OCI-LY1 (cell line): ENCODE measurements around the gene PIGN.

ENCODE experiments used
- H2AFZ ChIP-seq: fragments of 200-600 bp; sonication (generic), shearing (Covaris generic); 2 replicates; pipeline ENCODE4 v1.6.0; 2014; ENCODE audit warnings: antibody characterized with exemption, mild to moderate bottlenecking, low read length
- H3F3A ChIP-seq: fragments of 200-600 bp; sonication (generic), shearing (Covaris generic); 2 replicates; pipeline ENCODE4 v1.6.0; 2014; ENCODE audit warnings: mild to moderate bottlenecking, antibody characterized with exemption, low read length, moderate library complexity; ENCODE audit not compliant: insufficient read depth
- H3K27ac ChIP-seq: fragments of 200-600 bp; sonication (generic); 2 replicates; pipeline ENCODE4 v1.5.1; 2014; ENCODE audit warnings: low read length, mixed run types, mild to moderate bottlenecking, low read depth; ENCODE audit not compliant: poor library complexity, severe bottlenecking
- H3K27me3 ChIP-seq: fragments of 200-600 bp; sonication (generic); 2 replicates; pipeline ENCODE4 v1.6.0; 2014; ENCODE audit warnings: antibody characterized with exemption, mild to moderate bottlenecking, low read length, moderate library complexity; ENCODE audit not compliant: insufficient read depth
- H3K36me3 ChIP-seq: fragments of 200-600 bp; sonication (generic); 2 replicates; pipeline ENCODE4 v1.6.1; 2014; ENCODE audit warnings: mild to moderate bottlenecking, antibody characterized with exemption, low read length, moderate library complexity, mixed read lengths; ENCODE audit not compliant: insufficient read depth
- H3K4me1 ChIP-seq: fragments of 200-600 bp; sonication (generic); 2 replicates; pipeline ENCODE4 v1.5.1; 2014; ENCODE audit warnings: mild to moderate bottlenecking, low read length, moderate library complexity; ENCODE audit not compliant: insufficient read depth, severe bottlenecking
- H3K4me2 ChIP-seq: fragments of 200-600 bp; sonication (generic), shearing (Covaris generic); 2 replicates; pipeline ENCODE4 v1.6.1; 2014; ENCODE audit warnings: low read length
- H3K4me3 ChIP-seq: fragments of 200-600 bp; sonication (generic); 2 replicates; pipeline ENCODE4 v1.5.1; 2014; ENCODE audit warnings: low read length, low read depth, mild to moderate bottlenecking, mixed read lengths; ENCODE audit not compliant: poor library complexity, severe bottlenecking
- H3K79me2 ChIP-seq: fragments of 200-600 bp; shearing (Covaris generic); 2 replicates; pipeline ENCODE4 v1.6.1; 2016; ENCODE audit warnings: mixed run types, low read length, mixed read lengths; ENCODE audit not compliant: insufficient read depth
- H3K9ac ChIP-seq: fragments of 200-600 bp; sonication (generic), shearing (Covaris generic); 2 replicates; pipeline ENCODE4 v1.6.1; 2014; ENCODE audit warnings: mild to moderate bottlenecking, low read length, mixed read lengths
- H3K9me2 ChIP-seq: fragments of 200-600 bp; sonication (generic), shearing (Covaris generic); 2 replicates; pipeline ENCODE4 v1.6.1; 2014; ENCODE audit warnings: low read depth, mild to moderate bottlenecking, low read length, mixed read lengths
- H3K9me3 ChIP-seq: fragments of 200-600 bp; shearing (Covaris generic); 2 replicates; pipeline ENCODE4 v1.6.1; 2014; ENCODE audit warnings: low read length, mixed read lengths
- H4K20me1 ChIP-seq: fragments of 200-600 bp; sonication (generic), shearing (Covaris generic); 2 replicates; pipeline ENCODE4 v1.6.0; 2016; ENCODE audit warnings: mild to moderate bottlenecking, low read length; ENCODE audit not compliant: insufficient read depth
- EZH2 ChIP-seq: fragments of 200-600 bp; sonication (generic), shearing (Covaris generic); IDR thresholded peaks from 2 replicates; pipeline ENCODE4 v1.8.0; 2017; ENCODE audit warnings: borderline replicate concordance, mixed run types, mild to moderate bottlenecking, antibody characterized with exemption, low read length, moderate library complexity, mixed read lengths
- TF ChIP-seq, protein P1 (sequence below): fragments of 200-600 bp; sonication (generic), shearing (Covaris generic); IDR thresholded peaks from 2 replicates; pipeline ENCODE4 v1.5.1; 2017; ENCODE audit warnings: mild to moderate bottlenecking, antibody characterized with exemption, low read length, moderate library complexity, mixed read lengths

Gene PIGN

DNA sequence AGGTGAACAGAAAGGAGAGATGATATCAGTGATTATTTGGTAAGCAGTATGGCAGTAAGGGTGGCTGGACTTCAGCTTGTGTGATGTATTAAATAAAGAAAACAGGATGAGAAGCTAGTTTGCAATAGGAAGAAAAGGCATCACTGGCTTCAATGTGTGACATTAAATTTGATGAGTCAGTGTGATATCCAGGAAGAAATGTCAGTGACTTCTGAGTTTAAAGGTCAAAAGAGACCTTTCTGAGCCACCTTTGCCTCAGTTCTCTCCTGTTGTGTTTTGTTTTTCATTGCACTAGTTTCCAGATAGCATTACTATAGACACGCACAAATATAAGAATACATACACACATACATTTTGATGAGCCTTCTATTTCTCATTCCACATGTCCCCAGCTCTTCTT, 105.6 kb downstream of the PIGN start:
- no peaks in the 10 kb centered on the region for H4K20me1 ChIP-seq
- no peaks in the 10 kb centered on the region for H3K79me2 ChIP-seq
- no peaks in the 10 kb centered on the region for H3K27me3 ChIP-seq
- H3K9me2 ChIP-seq = no peaks in the 10 kb centered on the region
- H3K4me3 ChIP-seq = no peak overlapping the region
- no peak overlapping the region for H2AFZ ChIP-seq
- no peak overlapping the region for H3K4me2 ChIP-seq
- H3F3A ChIP-seq = no peaks in the 10 kb centered on the region
- H3K9ac ChIP-seq = no peak overlapping the region
- H3K4me1 ChIP-seq = no peaks in the 10 kb centered on the region
- H3K9me3 ChIP-seq = no peaks in the 10 kb centered on the region
- TF ChIP-seq, protein P1, sequence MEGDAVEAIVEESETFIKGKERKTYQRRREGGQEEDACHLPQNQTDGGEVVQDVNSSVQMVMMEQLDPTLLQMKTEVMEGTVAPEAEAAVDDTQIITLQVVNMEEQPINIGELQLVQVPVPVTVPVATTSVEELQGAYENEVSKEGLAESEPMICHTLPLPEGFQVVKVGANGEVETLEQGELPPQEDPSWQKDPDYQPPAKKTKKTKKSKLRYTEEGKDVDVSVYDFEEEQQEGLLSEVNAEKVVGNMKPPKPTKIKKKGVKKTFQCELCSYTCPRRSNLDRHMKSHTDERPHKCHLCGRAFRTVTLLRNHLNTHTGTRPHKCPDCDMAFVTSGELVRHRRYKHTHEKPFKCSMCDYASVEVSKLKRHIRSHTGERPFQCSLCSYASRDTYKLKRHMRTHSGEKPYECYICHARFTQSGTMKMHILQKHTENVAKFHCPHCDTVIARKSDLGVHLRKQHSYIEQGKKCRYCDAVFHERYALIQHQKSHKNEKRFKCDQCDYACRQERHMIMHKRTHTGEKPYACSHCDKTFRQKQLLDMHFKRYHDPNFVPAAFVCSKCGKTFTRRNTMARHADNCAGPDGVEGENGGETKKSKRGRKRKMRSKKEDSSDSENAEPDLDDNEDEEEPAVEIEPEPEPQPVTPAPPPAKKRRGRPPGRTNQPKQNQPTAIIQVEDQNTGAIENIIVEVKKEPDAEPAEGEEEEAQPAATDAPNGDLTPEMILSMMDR = no peak
- H3K27ac ChIP-seq = no peak overlapping the region
- H3K36me3 ChIP-seq = no peaks in the 10 kb centered on the region

DNA sequence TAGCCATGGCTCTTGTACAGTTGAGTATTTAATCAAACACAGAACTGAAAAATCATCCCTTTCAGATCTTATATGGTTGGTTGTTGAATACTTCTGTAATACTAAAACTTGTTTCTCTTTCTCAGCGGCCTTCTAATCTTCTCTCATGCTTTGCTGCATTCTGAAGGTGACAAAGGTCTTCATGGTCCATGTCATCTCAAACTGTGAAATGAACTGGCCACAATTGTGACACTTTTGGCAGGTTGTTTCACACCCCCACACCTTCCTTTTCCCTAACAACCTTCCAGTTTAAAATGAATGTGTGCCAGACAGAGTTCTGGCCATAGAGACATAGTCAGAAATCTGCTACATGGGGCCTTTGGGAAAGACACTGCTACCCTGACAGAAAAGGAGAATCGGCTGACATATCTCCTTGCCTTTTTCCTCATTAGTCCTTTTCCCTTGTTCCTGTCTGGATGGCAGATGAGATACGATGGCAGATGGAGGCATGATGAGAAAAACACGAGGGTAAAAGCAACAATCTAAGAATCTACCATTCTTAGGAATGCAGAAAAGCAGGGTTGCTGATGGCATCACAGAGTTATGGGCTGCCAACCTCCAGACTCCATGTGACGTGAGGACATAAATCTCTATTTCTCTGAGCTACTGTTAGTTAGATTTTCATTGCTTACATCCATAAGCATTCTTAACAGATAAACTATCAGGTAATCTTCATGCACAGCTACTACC, 106.5 kb downstream of the PIGN start:
- Histone ChIP-seq H3K4me1 (no peaks in the 10 kb centered on the region), H3K79me2 (no peaks in the 10 kb centered on the region), H3K4me3 (no peak overlapping the region), H2AFZ (no peak overlapping the region), H3K36me3 (no peaks in the 10 kb centered on the region), H3K27ac (no peak overlapping the region), H3F3A (no peaks in the 10 kb centered on the region), H4K20me1 (no peaks in the 10 kb centered on the region), H3K4me2 (no peak overlapping the region), H3K9ac (no peak overlapping the region), H3K9me2 (no peaks in the 10 kb centered on the region), H3K27me3 (no peaks in the 10 kb centered on the region), H3K9me3 (no peaks in the 10 kb centered on the region)
- TF ChIP-seq, protein P1 = no peak
- TF ChIP-seq EZH2 = no peak

DNA sequence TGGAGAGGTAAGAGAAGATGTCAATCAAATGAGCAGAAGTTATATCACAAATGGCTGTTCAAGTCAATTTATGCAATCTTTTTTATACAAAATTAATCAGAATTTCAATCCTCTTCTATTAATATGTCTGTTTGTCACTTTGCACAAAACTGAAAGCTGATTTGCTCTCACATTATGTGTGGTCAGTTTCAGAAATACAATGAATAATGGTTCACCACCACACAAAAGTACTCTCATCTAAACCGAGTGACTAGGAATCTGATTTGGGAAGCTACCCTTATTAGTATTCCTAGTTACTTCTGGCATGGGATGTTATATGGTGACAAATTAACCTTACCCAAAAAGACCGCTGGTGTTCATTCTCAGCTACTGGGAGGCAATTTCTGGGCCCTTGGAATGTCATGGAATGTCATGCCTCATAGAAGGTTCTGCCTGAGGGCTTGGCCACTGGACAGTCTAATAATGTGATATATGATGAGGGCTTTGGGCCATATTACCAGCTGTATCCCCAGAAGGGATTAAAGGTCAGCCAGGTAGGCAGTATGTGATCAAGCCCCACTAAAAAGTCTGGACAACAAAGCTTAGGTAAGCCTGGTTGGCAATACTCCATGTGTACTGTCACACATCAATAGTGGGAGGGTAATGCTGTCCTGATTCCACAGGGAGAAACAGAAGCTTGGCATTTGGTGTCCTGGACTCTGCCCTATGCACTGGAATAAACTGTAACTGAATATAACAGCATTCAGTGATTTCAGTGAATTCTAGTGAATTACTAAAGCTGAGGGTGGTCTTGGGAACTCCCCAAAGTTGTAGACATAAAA, 113.2 kb downstream of the PIGN start:
- Histone ChIP-seq H3F3A (no peaks in the 10 kb centered on the region), H3K36me3 (no peaks in the 10 kb centered on the region), H3K9me3 (no peaks in the 10 kb centered on the region), H4K20me1 (no peaks in the 10 kb centered on the region), H3K4me1 (no peaks in the 10 kb centered on the region), H3K9me2 (no peaks in the 10 kb centered on the region), H3K9ac (no peak overlapping the region), H3K4me3 (no peak overlapping the region), H3K27ac (no peak overlapping the region), H3K79me2 (no peaks in the 10 kb centered on the region), H3K4me2 (no peak overlapping the region), H2AFZ (no peak overlapping the region), H3K27me3 (no peaks in the 10 kb centered on the region)
- TF ChIP-seq, protein P1 = no peak
- no peak for TF ChIP-seq EZH2
